GM21528 (cell line): ENCODE data around the gene LRRC27.

Experiments
- ATAC-seq: cut with Tn5 transposase; IDR thresholded peaks from one replicate; pipeline ENCODE4 v1.9.1; 2021; ENCODE audit warnings: mild to moderate bottlenecking, moderate library complexity; ENCODE audit not compliant: unreplicated experiment, low FRiP score

The LRRC27 gene

DNA sequence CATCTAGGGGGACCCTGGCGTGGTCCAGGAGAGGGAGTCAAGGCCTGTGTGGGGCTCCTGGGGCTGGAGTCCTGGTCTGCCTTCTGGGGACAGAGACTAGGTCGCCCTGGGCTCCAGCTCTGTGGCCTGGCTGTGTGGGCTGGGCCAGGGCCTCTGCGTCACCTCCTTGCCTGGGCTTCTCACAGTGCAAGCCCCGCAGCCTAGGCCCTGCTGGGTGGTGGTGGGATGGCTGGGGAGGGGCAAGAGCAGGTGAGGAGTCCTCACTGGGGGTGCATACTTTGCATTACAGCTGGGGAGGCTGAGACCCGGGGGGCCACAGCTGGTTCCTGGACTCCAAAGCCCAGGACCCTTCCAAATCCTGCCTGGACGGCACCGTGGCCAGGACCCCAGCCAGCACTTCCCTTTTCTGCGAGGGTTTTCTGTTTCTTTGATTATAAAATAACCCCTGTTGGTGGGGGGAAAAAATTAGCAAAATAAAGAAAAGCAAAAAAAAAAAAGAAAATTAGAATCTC lies 88.5 kb downstream of the LRRC27 start:
- no peak for ATAC-seq

GRCh38 chr10:132420981-132421846 lies 89.2 kb downstream of the LRRC27 start:
- ATAC-seq = peak; percentile 43

DNA sequence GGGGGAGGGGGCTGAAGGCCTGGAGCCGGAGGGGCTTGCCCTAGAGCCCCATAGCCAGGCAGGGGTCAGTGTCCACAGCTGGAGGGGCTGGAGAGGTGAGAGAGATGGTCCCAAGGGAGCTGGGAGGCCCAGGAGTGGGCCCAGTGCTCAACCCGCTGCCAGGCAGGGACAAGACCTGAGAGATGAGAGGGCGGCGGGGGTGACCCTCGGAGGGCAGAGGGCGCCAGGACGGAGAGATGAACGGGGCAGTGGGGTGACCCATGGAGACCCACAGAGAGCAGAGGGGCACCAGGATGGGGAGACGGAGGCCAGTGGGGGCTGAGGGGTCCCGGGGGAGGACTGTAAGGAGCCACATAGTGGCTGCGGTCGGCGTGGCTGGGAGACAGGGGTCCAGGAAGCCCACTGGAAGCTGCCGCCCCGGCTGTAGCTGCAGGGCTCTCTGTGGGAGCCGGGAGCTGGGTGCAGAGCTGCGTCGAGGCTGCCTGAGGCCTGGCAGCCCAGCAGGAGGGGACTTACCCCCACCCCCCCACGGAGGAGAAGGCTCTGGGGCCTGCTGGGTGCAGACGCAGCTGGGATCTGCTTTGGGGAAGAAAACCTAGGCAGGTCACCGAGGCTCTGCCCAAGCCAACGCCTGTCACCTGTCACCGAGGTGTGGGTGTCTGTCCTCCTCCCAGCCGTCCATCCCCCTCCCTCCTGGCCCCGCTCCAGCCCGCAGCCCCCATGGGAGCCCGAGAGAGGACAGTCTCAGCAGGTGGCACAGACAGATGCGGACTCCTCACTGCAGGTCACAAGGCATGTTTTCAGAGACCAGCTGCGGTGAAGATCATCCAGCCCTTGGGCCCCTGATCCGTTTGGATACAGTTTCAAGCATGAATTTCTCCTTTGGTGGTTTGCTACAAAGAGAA lies 90.1 kb downstream of the LRRC27 start:
- ATAC-seq = no peak

DNA sequence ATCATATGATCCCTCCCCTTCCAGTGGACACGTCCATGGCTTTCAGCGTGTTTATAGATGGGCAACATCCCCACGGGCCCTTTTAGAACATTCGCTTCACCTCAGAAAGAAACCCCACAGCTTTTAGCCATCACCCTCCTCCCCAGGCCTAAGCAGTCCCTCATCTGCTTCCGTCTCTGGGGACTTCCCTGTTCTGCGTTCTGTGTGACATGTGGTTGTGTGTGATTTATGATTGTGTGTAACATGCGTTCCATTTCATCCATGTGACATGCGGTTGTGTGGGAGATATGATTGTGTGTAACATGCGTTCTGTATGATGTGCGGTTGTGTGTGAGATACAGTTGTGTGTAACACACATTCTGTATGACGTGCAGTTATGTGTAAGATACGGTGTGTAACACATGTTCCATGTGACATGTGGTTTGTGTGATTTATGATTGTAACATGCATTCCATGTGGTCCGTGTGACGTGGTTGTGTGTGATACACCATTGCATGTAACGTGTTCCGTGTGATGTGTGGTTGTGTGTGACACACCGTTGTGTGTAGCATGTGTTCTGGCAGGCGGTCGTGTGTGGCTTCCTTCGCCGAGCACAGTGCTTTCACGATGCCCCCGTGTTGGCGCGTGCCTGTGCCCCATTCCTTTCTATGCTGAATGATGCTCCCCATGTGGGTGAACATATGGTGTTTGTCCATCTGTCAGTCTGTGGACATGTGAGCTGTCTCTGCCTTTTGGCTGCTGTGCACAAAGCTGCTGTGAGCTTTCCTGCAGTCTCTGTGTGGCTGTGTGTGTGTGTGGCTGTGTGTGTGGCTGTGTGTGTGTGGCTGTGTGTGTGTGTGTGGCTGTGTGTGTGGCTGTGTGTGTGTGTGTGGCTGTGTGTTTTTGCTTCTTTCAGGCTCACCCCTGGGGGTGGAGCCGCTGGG lies 91.2 kb downstream of the LRRC27 start:
- ATAC-seq = no peak

- no peak for ATAC-seq
Observed at GRCh38 chr10:132423966-132424861, 92.2 kb downstream of the LRRC27 start.

DNA sequence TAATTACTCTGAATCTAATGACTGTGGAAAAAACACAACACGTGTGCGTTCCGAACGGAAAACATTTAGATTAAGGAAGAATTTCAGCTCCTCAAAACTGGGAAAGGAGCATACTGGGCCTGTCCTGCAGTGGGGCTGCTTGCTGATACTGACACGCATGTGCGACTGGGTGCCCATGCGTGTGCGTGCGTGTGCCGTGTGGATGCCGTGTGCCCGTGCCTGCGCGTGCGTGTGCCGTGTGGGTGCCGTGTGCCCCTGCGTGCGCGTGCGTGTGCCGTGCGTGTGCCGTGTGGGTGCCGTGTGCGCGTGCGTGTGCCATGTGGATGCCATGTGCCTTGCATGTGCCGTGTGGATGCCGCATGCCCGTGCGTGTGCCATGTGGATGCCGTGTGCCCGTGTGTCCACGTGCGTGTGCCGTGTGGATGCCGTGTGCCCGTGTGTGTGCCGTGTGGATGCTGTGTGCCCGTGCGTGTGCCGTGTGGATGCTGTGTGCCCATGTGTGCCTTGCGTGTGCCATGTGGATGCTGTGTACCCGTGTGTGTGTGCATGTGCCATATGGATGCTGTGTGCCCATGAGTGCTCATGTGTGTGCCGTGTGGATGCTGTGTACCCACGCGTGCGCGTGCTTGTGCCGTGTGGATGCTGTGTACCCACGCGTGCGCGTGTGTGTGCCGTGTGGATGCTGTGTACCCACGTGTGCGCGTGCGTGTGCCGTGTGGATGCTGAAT lies 93.2 kb downstream of the LRRC27 start:
- no peak for ATAC-seq

DNA sequence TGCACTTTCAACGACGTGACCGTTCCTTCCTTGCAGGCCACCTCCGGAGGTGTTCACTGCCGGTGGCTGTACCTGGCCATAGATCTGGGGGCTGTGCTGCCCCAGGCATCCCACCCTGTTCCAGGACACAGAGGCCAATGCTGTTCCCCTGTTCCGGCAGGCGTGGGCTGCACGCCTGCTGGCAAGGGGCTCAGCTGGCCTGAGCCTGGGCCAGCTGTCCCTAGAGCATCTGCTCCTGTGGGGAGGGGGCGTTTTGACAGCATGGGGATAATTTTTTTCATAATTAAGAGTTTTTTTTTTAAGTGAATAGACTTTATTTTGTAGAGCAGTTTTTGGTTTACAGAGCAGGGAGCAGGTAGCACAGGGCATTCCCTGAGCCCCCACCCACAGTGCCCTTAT lies 93.8 kb downstream of the LRRC27 start:
- ATAC-seq = no peak

- ATAC-seq = no peak
Observed at GRCh38 chr10:132427006-132427771, 95.2 kb downstream of the LRRC27 start.

- no peak for ATAC-seq
Observed at GRCh38 chr10:132427939-132428367, 96.0 kb downstream of the LRRC27 start.

DNA sequence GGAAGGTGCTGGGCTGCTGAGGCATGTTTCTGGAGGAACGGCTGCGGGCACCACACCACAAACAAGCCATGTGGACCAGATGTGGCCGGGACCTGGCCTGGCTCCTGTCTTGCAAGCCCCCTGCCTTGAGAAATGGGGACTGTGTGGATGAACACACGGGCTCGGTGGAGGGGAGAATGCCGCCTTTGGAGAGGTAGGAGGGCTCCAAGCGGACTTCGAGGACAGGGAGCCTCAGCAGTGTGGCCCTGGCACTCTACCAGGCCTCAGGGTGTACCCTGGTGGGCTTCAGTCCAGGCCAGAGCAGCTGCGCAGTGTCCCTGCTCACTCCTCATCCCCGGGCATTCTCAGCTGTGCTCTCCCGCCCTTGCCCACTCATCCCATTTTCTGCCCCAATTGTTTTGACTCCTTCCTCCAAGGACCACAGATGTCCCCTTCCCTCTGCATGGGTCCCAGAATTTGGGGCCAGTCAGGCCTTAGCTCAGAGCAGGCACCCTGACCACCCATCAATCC lies 96.5 kb downstream of the LRRC27 start:
- no peak for ATAC-seq
